Epidermal melanocyte (primary cell): ENCODE measurements around the gene LSM14B.

ENCODE experiments used
- DNase-seq: peaks from one replicate; pipeline ENCODE4 v3.0.0; 2011; ENCODE audit warnings: low spot score; ENCODE audit not compliant: insufficient read length

LSM14B gene

DNA sequence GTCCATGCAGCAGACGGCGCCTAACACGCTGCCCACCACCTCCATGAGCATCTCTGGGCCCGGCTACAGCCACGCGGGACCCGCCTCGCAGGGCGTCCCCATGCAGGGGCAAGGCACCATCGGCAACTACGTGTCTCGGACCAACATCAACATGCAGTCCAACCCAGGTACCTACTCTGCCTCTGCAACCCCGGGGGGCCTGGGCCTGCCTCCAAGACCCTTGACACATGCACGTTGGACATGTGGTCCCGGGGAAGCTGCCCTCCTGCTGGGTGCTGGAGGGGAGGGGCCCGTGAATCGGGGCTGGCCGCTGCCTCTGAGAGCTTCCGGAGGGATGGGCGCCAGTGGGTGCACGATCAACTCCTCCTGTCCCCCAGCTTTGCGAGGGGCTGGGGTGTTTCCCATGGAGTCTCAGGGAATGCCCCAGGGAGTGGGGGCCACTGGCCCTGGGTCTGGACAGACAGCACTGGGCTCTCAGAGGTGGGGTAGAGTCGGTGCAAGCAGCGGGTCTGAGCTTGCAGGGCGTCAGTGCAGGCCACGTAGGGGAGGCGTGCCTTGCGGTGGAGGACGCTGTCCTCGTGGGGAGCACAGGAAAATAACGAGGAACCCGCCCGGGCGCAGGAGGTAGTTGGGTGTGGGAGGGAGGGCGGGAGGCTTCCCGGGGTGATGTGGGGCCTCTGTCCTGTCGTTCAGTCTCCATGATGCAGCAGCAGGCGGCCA, 40.6 kb downstream of the LSM14B start:
- DNase-seq = no peak

DNA sequence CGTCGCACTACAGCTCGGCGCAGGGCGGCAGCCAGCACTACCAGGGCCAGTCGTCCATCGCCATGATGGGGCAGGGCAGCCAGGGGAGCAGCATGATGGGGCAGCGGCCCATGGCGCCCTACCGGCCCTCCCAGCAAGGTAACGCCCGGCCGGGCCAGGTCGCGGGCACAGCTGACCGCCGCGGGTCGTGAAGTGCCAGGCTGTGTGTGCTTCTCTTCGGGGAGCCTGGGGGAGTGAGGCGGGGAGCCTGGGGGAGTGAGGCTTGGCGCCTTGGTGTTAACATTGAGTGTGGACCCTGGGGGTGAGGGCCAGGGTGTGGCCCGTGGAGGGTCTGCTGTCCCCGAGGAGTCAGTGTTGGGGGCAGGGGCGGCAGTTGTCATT, 41.2 kb downstream of the LSM14B start:
- DNase-seq = no peak

DNA sequence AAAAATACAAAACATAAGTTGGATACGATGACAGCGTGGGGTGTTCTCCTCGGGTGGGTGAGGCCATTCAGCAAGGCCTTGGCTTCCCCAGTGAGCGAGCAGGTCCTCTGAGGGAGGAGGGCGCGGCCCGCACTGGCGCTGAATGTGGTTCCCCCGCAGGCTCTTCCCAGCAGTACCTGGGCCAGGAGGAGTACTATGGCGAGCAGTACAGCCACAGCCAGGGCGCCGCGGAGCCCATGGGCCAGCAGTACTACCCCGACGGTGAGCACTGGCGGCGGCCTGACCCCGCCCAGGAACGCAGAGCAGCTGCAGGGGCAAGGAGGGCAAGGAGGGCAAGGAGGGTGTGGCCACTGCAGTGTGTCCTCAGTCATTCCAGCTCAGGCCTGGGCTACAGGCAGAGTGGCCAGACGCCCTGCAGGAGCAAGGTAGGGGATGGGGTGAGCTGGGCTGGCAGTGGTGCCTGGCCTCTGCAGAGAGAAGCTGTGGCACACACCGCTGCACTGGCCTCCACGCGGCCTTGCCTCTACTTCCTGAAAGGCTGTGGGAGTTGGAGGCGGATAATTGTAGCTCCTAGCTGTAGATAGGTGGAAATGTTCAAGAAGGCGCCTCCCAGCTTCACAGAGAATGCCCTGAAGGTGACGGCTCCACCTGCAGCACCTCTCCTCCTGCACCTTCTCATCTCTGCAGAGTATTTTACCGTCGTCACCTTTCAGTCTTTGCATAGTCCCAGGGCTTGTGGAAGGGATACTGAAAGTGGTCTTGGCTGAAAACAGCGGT, 41.9 kb downstream of the LSM14B start:
- no peak for DNase-seq

DNA sequence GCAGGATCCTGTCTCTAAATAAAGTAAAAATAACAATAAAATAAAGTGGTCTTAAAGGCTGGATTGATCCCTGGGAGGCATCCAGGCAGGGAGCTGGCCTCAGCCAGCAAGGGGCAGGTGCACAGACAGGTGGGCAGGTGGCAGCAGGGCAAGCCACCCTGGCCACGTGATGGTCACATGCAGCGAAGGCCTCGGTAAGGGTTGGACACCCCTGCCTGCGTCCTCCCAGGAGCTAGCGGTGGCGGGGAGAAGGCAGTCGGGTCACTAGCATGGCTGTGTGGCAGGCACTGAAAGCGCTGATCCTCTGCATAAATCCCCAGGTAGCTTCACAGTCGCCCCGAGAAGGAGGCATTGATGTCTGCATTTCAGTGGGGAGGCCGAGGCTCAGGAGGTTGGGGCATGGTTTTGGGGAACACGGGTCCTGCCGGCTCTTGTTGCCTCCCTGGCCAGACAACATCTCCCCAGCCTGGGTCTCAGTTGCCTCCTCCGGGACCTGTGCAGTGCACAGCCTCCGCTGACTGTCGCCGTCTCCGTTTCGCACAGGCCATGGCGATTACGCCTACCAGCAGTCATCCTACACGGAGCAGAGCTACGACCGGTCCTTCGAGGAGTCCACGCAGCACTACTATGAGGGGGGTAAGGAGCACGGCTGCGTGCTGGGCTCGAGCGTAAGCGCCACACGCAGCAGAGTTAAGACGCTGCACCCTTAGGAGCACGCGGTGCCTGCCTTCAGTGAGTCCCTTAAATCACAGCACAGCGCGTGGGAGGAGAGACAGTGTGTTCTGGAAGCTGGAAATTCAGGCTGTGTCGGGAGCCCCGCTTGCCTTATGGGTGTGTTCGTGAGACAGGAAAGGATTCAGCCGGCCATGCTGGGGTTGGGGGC, 42.8 kb downstream of the LSM14B start:
- no peak for DNase-seq

DNA sequence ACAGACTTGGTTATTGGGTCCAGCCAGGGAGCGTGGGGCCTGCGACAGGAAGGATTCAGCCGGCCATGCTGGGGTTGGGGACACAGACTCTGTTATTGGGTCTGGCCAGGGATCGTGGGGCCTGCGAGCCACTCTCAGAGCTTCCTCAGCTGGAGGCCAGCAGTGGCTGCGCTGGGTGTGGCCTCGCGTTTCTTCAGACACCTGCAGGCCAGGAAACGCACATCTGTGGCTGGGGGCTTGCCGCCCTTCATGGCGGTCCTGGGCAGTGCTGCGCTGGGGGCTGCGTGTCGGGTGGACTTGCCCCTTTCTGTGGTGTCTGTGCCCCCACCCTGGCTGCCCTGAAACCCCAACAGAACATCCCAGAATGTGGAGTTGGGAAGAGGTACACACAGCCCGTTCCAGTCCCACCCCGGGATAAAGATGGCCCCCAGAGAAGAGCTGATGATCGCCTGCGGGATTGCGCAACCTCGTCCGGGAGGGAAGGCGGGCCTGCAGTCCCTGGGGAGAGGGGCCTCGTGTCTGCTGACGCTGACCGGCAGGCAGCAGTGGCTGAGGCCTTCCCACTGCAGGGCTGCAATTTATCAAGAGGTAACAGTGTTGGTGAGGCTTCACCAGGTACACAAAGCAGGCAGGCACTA, 43.6 kb downstream of the LSM14B start:
- no peak for DNase-seq

DNA sequence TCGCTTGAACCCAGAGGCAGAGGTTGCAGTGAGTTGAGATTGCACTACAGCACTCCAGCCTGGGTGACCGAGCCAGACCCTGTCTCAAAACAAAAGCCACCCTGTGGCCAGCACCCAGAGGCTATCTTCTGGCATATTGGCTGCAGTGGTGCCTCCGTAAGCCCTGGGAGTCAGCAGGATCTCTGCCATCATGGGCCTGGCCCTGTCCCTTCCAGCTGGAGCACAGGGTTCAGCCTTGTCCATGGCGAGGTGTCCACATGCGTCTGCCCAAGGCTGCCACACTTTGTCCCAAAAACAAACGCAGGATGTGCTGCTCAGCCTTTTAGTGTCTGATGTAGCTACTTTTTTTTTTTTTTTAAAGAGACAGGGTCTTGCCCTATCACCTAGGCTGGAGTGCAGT, 45.2 kb downstream of the LSM14B start:
- no peak for DNase-seq

DNA sequence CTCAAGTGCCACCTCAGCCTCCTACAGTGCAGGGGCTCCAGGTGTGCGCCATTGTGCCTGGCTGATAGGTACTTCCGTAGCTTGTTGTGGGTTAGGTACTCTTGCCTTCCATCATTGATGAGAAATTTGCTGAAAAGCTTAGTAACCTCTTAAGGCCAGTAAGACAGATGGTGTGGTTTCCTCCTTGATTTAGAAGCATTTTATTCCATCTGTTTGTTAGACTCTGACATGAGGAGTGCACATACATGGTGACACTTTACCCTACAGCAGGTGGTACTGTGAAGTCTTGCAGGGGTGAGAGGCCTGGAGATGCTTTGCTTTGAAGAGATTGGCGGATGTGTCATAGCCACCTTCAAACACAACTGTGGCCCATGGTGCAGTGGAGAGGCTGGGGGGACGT, 45.8 kb downstream of the LSM14B start:
- no peak for DNase-seq

DNA sequence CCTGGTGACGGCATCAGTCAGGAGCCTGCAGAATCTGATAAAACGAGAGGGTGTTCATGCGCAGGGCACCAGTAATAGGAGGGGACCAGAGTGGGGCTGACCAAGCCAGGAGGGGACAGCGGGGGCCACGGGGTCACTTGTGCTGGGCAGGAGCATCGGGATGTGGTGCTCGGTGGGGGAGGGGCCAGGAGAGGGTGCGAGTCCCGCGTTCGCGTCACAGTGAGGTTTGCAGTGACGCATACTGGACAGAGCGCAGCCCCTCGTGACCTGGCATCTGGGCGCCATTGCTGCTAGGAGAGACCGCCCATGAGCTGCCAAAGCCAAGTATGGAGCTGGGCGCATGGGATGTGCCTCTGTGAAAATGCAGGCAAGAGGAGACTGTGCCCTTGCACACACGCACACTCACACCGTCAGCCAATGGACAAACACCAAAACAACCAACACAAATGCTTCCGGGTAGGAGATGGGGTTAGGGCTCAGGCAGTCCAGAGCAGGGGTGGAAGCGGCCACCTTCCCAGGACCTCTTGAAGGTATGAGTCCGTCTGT, 46.7 kb downstream of the LSM14B start:
- no peak for DNase-seq

DNA sequence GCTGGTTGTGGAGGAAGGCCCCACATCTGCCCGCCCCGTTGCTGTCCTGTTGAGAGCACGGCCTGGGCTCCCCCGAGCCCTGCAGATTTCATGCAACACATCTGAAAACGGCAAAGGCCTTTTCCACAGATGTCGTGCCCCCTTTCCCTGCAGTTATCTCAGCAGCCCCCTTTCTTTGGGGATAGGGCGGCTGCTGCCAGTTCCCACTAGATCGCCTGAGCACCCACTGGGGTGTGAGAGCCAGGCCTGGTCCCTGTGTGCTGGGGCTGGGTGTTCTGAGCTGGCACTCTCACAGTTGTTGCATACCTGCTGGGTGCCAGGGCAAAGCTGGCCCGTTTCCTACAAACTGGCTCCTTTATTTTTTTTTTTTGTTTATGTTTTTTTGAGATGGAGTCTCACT, 48.3 kb downstream of the LSM14B start:
- DNase-seq = no peak

DNA sequence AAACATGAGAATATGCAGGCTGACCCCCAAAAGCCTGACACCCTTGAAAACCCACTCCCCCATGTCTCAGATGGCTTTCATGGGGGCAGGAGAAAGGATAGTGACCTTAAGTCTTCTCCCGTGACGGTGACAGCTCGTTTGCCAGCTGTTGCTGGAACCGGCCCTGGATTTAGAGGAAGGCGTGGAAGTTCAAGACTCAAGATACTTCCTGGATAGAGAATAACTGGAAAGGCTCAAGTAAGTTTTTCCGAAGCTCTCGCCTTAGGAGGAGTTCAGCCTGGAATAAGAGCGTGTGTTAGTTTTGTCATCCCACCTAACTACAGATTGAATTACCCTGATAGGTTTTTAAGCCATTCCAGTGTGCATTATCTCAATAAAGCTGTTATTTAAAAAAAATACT, 49.0 kb downstream of the LSM14B start:
- DNase-seq = no peak

DNA sequence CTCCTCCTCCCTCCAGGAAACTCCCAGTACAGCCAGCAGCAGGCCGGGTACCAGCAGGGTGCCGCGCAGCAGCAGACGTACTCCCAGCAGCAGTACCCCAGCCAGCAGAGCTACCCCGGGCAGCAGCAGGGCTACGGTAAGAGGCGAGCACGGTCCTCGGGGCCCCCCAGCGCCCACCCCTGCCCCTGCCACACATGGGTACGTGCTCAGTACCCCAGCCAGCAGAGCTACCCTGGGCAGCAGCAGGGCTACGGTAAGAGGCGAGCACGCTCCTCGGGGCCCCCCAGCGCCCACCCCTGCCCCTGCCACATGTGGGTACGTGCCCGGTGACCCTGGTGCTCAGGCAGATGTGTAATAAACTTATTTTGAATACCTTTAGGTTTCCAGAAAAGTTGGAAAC, 50.4 kb downstream of the LSM14B start:
- no peak for DNase-seq

DNA sequence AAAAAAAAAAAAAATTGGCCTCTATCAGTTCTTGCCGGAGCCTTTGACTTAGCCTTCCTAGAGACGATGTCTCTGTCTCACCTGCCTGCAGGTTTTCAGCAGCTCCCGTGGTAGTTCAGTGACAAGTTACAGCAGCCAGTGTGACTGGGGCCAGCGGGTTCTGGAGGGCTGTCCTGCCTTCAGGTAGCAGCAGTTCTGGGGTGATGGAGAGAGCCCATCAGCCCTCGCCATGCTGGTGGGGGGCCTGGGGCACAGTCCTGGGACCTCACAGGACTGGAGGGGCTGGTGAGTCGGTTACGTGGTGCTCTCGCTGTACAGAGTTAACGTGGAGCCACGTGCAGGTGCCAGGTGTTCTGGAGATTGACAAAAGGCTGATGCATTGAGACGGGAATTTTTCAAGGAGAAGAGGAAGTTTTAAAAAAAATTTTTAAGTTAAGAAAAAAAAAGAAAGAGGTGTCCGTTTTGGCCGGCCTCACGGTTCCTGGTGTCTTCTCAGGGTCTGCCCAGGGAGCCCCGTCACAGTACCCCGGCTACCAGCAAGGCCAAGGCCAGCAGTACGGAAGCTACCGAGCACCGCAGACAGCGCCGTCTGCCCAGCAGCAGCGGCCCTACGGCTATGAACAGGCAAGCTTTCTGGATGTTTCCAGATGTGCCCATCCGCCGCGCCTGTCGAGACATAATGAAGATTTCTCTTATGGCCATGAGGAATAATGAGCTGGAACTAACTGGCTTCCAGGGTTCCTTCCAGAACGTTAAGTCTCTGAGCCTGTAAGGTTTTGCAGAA, 51.9 kb downstream of the LSM14B start:
- DNase-seq = no peak

DNA sequence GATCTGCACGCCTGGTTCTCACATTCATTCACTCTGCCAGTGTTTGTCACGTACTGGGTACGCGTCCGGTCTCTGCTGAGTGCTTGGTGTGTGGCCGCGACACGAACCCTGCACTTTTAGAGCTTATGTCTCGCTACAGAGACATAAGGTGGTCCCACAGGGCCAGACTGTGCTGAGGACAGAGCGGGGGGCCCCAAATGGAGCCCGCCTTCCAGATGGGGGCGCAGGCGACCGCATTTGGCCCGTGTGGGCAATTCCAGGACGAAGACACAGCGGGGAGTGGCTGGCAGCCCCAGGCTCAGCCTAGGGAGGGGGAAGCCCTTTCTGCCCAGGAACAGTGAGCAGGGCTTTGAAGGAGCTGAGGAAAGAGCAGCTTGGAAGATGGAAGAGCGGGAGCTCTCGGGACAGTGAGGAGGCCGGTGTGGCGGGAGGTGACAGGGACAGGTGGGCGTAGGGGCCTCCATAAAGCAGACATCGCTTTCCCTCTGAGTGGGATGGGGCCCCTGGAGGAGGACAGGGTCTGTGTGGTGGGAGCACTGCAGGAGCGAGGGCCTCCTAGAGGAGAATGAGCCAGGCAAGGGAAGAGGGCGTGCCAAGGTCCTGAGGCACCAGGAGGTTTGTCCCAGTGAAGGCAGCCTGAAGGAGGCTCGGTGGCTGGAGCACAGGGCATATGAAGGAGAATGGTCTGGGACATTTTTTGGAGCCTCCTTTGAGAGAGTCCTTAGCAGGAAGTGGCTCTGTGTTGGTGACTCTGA, 52.8 kb downstream of the LSM14B start:
- no peak for DNase-seq

DNA sequence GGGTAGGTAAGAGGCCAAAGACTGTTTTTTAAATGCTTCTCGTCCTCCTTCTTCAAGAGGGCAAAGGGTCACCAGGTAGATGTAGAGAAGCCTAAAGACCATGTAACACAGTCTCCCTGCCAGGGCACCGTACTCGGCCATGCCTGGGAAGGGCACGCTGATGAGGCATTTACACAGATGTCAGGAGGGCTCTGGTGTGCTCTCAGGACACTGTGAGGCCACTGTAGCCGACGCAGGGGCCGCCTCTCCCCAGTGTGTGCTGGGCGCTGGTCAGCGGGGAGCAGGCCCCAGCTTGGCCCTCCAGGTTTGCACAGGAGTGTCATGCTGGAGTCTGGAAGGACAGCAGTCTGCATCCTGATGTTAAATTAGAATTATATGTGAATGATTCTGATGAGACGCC, 53.4 kb downstream of the LSM14B start:
- no peak for DNase-seq

DNA sequence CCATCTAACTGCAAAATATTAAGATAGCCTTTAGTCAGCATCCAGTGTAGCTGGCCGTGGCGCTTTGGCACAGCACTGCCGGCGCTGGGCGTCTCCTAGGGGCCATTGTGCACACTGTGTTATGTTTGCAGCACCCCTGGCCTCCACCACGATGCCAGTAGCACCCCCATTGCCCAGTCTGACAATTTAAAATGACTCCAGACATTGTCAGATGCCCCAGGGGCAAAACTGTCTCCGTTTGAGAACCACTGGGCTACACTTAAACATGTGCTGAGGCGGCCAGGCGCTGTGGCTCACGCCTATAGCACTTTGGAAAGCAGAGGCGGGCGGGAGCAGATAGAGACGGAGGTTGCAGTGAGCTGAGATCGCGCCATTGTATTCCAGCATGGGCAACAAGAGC, 54.6 kb downstream of the LSM14B start:
- no peak for DNase-seq

DNA sequence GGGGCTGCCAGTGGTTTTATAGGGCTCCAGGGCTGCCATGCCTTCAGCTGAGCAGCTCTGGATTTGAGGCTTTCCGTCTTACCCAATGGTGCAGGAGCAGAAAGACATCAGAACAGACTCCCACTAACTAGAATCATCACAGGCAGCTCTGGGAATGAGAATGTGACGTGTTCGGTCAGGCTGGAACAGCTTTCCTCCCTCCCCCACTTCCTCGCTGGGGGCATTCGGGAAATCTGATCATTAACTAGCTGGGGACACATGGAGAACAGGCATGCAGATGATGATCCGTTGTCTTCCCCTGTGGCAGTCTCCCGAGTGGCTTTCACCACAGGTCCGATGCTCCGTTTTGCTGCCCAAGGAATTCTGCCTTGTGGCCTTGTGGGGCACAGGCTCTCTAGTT, 55.0 kb downstream of the LSM14B start:
- no peak for DNase-seq

DNA sequence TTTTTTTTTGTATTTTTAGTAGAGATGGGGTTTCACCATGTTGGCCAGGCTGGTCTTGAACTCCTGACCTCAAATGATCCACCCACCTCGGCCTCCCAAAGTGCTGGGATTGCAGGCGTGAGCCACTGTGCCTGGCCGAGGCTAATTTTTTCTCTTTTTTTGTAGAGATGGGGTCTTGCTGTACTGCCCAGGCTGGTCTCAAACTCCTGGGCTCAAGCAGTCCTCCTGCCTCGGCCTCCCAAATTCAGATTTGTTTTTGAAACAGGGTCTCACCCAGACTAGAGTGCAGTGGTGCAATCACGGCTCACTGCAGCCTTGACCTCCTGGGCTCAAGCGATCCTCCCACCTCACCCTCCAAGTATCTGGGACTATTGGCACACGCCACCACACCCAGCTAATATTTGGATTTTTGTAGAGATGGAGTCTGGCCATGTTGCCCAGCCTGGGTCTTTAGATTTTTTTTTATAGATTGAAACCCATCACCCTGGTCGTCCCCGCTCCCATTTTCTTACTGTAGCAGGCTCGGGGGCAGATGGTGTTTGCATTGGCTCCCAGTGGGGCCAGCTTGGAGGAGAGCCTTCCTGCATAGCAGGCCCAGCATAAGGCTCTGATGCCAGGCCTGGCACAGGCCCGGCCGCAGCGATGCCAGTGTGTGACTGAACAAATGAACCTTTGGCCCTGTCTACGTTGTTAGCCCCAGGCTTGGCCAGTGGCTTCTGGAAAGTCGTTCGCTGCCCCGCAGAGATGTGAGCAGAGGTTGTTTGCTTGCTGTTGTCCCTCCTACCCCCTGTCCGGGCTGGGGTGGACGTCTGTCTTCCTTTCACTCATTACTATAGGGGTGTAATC, 56.3 kb downstream of the LSM14B start:
- DNase-seq = no peak

DNA sequence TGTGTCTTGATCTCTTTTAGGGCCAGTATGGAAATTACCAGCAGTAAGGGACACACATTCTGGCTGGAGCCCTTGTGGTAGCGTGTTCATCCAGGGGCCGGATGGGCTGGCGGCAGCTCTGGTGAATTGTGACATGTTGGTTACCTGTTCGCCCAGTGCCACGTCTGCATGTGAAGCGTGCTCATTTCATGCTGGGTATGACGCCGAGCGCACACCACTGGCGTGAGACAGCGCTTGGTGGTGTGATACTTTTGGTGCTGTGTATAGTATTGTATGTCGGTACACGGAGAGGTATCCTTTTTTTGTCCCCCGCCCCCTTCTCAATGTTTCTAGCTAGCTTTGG, 56.9 kb downstream of the LSM14B start:
- DNase-seq = no peak

DNA sequence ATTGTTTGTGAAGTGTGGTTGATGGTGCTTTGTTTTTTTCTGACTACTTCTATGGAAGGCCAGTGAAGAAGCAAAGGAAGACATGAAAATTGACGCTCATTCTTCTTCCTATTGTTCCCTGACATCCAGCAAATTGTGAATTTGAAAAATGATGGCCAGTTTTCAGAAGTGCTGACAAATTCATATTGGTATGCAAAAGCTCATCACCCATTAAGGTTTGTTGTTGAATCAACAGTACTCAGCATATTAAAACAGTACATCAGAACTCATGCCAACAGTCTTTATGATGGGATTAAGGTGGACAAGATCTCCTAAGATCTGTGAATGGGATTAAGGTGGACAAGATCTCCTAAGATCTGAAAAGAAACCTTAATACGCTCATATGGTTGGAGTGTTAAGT, 59.5 kb downstream of the LSM14B start:
- DNase-seq = no peak
